C4-2B (cell line): ENCODE data around the gene NR2F1-AS1.

Experiments used
- H3K27ac ChIP-seq: fragments of 450-650 bp; 2 replicates; pipeline ENCODE4 v1.5.1; 2017
- CTCF ChIP-seq: fragments of 450-650 bp; conservative IDR thresholded peaks from 2 replicates; pipeline ENCODE4 v1.5.1; 2017; ENCODE audit warnings: mild to moderate bottlenecking
- ZFX ChIP-seq: fragments of 450-650 bp; IDR thresholded peaks from 2 replicates; pipeline ENCODE4 v1.6.1; 2017

The NR2F1-AS1 gene

GRCh38 chr5:93580927-93581445 lies at the start of gene NR2F1-AS1:
Gene NR2F1-AS1 (minus strand): TSS chr5:93581219.
- peak within 1 kb of the TSS; percentile 42 for H3K27ac ChIP-seq
- TF ChIP-seq ZFX (no peak), CTCF (no peak)

- no peak overlapping the region for H3K27ac ChIP-seq
- TF ChIP-seq ZFX, result no peak
- TF ChIP-seq CTCF, result no peak
Observed at GRCh38 chr5:93626801-93627200, 45.8 kb upstream of the NR2F1-AS1 start.

- no peak overlapping the region for H3K27ac ChIP-seq
- TF ChIP-seq CTCF, result no peak
- no peak for TF ChIP-seq ZFX
Observed at GRCh38 chr5:93623153-93623552, 42.1 kb upstream of the NR2F1-AS1 start.

- TF ChIP-seq CTCF, result no peak
- TF ChIP-seq ZFX, result no peak
- H3K27ac ChIP-seq, result no peak overlapping the region
Observed at GRCh38 chr5:93622240-93622885, 41.3 kb upstream of the NR2F1-AS1 start.

- TF ChIP-seq ZFX (no peak), CTCF (no peak)
Observed at GRCh38 chr5:93621327-93621798, 40.3 kb upstream of the NR2F1-AS1 start.

GRCh38 chr5:93620487-93621326 lies 39.7 kb upstream of the NR2F1-AS1 start:
- TF ChIP-seq CTCF (peak; percentile 44), ZFX (no peak)
- H3K27ac ChIP-seq, result peak overlapping the region; percentile 16; the same call in 1 of the 2 replicates

More at GRCh38 chr5:93621327-93621798, 40.3 kb upstream of the NR2F1-AS1 start:
- no peak overlapping the region for H3K27ac ChIP-seq
